B cell (primary cell): ENCODE data around the gene TENT4A. TPM values are rescaled to one million over a fixed set of nuclear protein-coding genes. Genes with fewer than 3 reads are reported as not detected.

Experiments used
- ATAC-seq: fragments of 200-7000 bp; cut with Tn5 transposase; one replicate; pipeline ENCODE4 v1.10.0; 2021; ENCODE audit warnings: low read depth, mild to moderate bottlenecking, moderate number of reproducible peaks, moderate library complexity
- CTCF ChIA-PET: fragments of 350-600 bp; sonication (Branson Sonifier 250); formaldehyde crosslinking; loops from one replicate; lab custom pipeline; 2021; ENCODE audit warnings: antibody characterized with exemption, inconsistent platforms; lab: Charles Lee
- POLR2A ChIA-PET: fragments of 350-600 bp; sonication (Branson Sonifier 250); formaldehyde crosslinking; loops from one replicate; lab custom pipeline; 2021; ENCODE audit warnings: antibody characterized with exemption; lab: Charles Lee
- DNase-seq: peaks from one replicate; pipeline ENCODE4 v3.0.0; 2013
- H2AFZ ChIP-seq: 2 replicates; pipeline ENCODE4 v1.6.1; 2012; ENCODE audit warnings: mild to moderate bottlenecking, low read depth, low read length; ENCODE audit not compliant: insufficient read depth, poor library complexity, severe bottlenecking
- H3K27ac ChIP-seq, 2 donors: 1 replicate in 1 of 2; 2 replicates in 1 of 2; pipeline ENCODE4 v1.5.1; 2012 to 2013; ENCODE audit warnings: low read length in 2 of 2, mild to moderate bottlenecking in 2 of 2, moderate library complexity in 1 of 2
- H3K27me3 ChIP-seq, 4 experiments: fragments of 200-600 bp in 1 of 4; sonication (generic) in 1 of 4; replicated peaks in 1 of 4; 1 replicate in 2 of 4; 2 replicates in 2 of 4; pipeline versions ENCODE4 v1.6.1 to v1.7.0; 2013 to 2016; ENCODE audit warnings: low read length in 3 of 4, mild to moderate bottlenecking in 2 of 4, mixed read lengths in 1 of 4, moderate library complexity in 1 of 4; ENCODE audit not compliant: insufficient read depth in 4 of 4, control insufficient read depth in 3 of 4; ENCODE audit errors: control extremely low read depth in 1 of 4
- H3K36me3 ChIP-seq, 2 experiments: replicated peaks in 1 of 2; 1 replicate in 1 of 2; 2 replicates in 1 of 2; pipeline versions ENCODE4 v1.6.1 to v1.7.1; 2013; ENCODE audit warnings: low read length in 1 of 2; ENCODE audit not compliant: insufficient read depth in 2 of 2, control insufficient read depth in 1 of 2; ENCODE audit errors: control extremely low read depth in 1 of 2, extremely low read depth in 1 of 2
- H3K4me1 ChIP-seq, 2 donors: fragments of 200-600 bp in 1 of 2; sonication (generic) in 1 of 2; 1 replicate in 1 of 2; 2 replicates in 1 of 2; pipeline versions ENCODE4 v1.5.1 to v1.6.1; 2013 to 2017; ENCODE audit warnings: low read length in 2 of 2; ENCODE audit not compliant: control insufficient read depth in 2 of 2, insufficient read depth in 2 of 2
- H3K4me2 ChIP-seq: replicated peaks from 2 replicates; pipeline ENCODE3; 2012; ENCODE audit warnings: mild to moderate bottlenecking, low read depth, low read length; ENCODE audit not compliant: poor library complexity, severe bottlenecking
- H3K4me3 ChIP-seq, 5 experiments: fragments of 200-600 bp in 1 of 5; sonication (generic) in 1 of 5; 1 replicate in 3 of 5; 2 replicates in 2 of 5; pipeline versions ENCODE4 v1.5.1 to v1.7.0; 2011 to 2016; ENCODE audit warnings: low read length in 4 of 5, mild to moderate bottlenecking in 4 of 5, low read depth in 2 of 5, control low read depth in 1 of 5, moderate library complexity in 1 of 5; ENCODE audit not compliant: insufficient read depth in 1 of 5; ENCODE audit errors: control extremely low read depth in 1 of 5, extremely low read depth in 1 of 5
- H3K79me2 ChIP-seq: fragments of 200-600 bp; sonication (generic); one replicate; pipeline ENCODE4 v1.6.0; 2016; ENCODE audit warnings: low read length; ENCODE audit not compliant: control insufficient read depth, insufficient read depth
- H3K9ac ChIP-seq: fragments of 200-600 bp; sonication (generic); 2 replicates; pipeline ENCODE4 v1.6.1; 2017; ENCODE audit warnings: mild to moderate bottlenecking, low read length, moderate library complexity
- H3K9me3 ChIP-seq, 3 donors: one replicate each; pipeline versions ENCODE4 v1.6.1 to v1.7.1; 2013; ENCODE audit warnings: low read length in 2 of 3; ENCODE audit not compliant: control insufficient read depth in 2 of 3, insufficient read depth in 1 of 3; ENCODE audit errors: control extremely low read depth in 1 of 3
- H4K20me1 ChIP-seq: 2 replicates; pipeline ENCODE4 v1.6.0; 2012; ENCODE audit warnings: mild to moderate bottlenecking, low read length; ENCODE audit not compliant: insufficient read depth, control insufficient read depth, poor library complexity, severe bottlenecking
- H3K27ac Mint-ChIP-seq: one replicate; pipeline ENCODE4 v1.8.0; 2021; ENCODE audit warnings: mixed read lengths
- H3K27me3 Mint-ChIP-seq: one replicate; pipeline ENCODE4 v1.8.0; 2021; ENCODE audit warnings: mixed read lengths
- H3K4me1 Mint-ChIP-seq: one replicate; pipeline ENCODE4 v1.8.0; 2021; ENCODE audit warnings: mixed read lengths
- H3K4me3 Mint-ChIP-seq: one replicate; pipeline ENCODE4 v1.8.0; 2021; ENCODE audit warnings: mixed read lengths
- H3K9me3 Mint-ChIP-seq: one replicate; pipeline ENCODE4 v1.8.0; 2022; ENCODE audit warnings: mixed read lengths; ENCODE audit not compliant: insufficient read depth
- EZH2 ChIP-seq: IDR thresholded peaks from 2 replicates; pipeline ENCODE4 v1.6.1; 2012; ENCODE audit warnings: borderline replicate concordance, low read depth, mild to moderate bottlenecking, moderate library complexity, low read length; ENCODE audit not compliant: insufficient read depth, poor library complexity, severe bottlenecking
- WGBS: methylation state at CpG from one replicate; pipeline ENCODE4 v1.1.5; 2013; ENCODE audit warnings: missing lambda C conversion rate; ENCODE audit not compliant: insufficient coverage; 5-methylcytosine and 5-hydroxymethylcytosine counted together
- intact Hi-C: fragments of 100-400 bp; cut with micrococcal nuclease; formaldehyde crosslinking; loops from one replicate; pipeline ENCODE4 v1.10.0; 2022
- polyA plus RNA-seq: library from polyadenylated mRNA; depleted of rRNA; stranded (reverse); fragments of >200 nt; gene quantifications from 2 replicates; pipeline ENCODE4 v1.2.3, GENCODE V29; 2012
- total RNA-seq, 2 donors: library from RNA; stranded (reverse); fragments of 120-200 nt in 1 of 2; gene quantifications; 1 replicate in 1 of 2; 2 replicates in 1 of 2; pipeline versions ENCODE4 v1.2.3 to v1.2.4, GENCODE V29; 2013 to 2022
- TF ChIP-seq, protein P1 (sequence below): fragments of 200-600 bp; IDR thresholded peaks from one replicate; pipeline ENCODE4 v1.8.0; 2022; ENCODE audit warnings: antibody characterized with exemption, mild to moderate bottlenecking

TENT4A gene
- total and polyA plus RNA-seq, 2 donors (not counting 1 experiment from before 2014, with no cell fraction given) = 18.5 to 63.6 TPM

- H2AFZ ChIP-seq = no peak overlapping the region
- ChIA-PET CTCF (no interaction called here), POLR2A (no interaction called here)
- DNase-seq (no peak), ATAC-seq (no peak)
- H3K4me2 ChIP-seq = no peak overlapping the region
- peaks cover 47% of the 10 kb centered on the region for H3K79me2 ChIP-seq
- Mint-ChIP-seq H3K27ac (peak overlapping the region; percentile 18), H3K9me3 (no peaks in the 10 kb centered on the region), H3K4me3 (no peak overlapping the region), H3K4me1 (peaks cover 36% of the 10 kb centered on the region), H3K27me3 (no peaks in the 10 kb centered on the region)
- H3K36me3 ChIP-seq = peaks cover 17 to 39% of the 10 kb centered on the region in 2 experiments
- no peaks in the 10 kb centered on the region for H3K9me3 ChIP-seq
- H3K27ac ChIP-seq = no peak overlapping the region
- H3K27me3 ChIP-seq = no peaks in the 10 kb centered on the region
- intact Hi-C loops = loop anchor here (10.0 kb wide), 1 partner anchor 365 kb away; the partner anchor contains the start of gene MED10
- peaks cover 0 to 6% of the 10 kb centered on the region in 2 donors for H3K4me1 ChIP-seq
- no peak overlapping the region for H3K4me3 ChIP-seq
- peaks cover 17% of the 10 kb centered on the region for H4K20me1 ChIP-seq
- WGBS = over 99% methylated on average over 15 of the region's 15 CpGs
- no peak overlapping the region for H3K9ac ChIP-seq
- no peak for TF ChIP-seq EZH2
- TF ChIP-seq, protein P1, sequence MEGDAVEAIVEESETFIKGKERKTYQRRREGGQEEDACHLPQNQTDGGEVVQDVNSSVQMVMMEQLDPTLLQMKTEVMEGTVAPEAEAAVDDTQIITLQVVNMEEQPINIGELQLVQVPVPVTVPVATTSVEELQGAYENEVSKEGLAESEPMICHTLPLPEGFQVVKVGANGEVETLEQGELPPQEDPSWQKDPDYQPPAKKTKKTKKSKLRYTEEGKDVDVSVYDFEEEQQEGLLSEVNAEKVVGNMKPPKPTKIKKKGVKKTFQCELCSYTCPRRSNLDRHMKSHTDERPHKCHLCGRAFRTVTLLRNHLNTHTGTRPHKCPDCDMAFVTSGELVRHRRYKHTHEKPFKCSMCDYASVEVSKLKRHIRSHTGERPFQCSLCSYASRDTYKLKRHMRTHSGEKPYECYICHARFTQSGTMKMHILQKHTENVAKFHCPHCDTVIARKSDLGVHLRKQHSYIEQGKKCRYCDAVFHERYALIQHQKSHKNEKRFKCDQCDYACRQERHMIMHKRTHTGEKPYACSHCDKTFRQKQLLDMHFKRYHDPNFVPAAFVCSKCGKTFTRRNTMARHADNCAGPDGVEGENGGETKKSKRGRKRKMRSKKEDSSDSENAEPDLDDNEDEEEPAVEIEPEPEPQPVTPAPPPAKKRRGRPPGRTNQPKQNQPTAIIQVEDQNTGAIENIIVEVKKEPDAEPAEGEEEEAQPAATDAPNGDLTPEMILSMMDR = no peak
Measured at GRCh38 chr5:6739603-6740002, 26.4 kb downstream of the TENT4A start.

- Histone ChIP-seq H4K20me1 (peaks cover 14% of the 10 kb centered on the region), H3K9ac (no peak overlapping the region), H3K4me1 (peaks cover 0 to 6% of the 10 kb centered on the region in 2 donors), H3K4me2 (no peak overlapping the region), H3K27ac (no peak overlapping the region), H3K79me2 (peaks cover 36% of the 10 kb centered on the region), H3K36me3 (peaks cover 17 to 44% of the 10 kb centered on the region in 2 experiments), H3K9me3 (no peaks in the 10 kb centered on the region), H3K27me3 (no peaks in the 10 kb centered on the region), H3K4me3 (no peak overlapping the region), H2AFZ (no peak overlapping the region)
- no peak for DNase-seq
- Mint-ChIP-seq H3K4me1 (peaks cover 31% of the 10 kb centered on the region), H3K4me3 (no peak overlapping the region), H3K27me3 (no peaks in the 10 kb centered on the region), H3K27ac (no peak overlapping the region), H3K9me3 (no peaks in the 10 kb centered on the region)
- CTCF ChIA-PET = no interaction called here
- intact Hi-C loops = loop anchor here (10.0 kb wide), 1 partner anchor 366 kb away; the partner anchor contains the start of gene MED10
- ATAC-seq = no peak
- WGBS = 92% methylated on average over 10 of the region's 12 CpGs
- TF ChIP-seq, protein P1 = no peak
- no peak for TF ChIP-seq EZH2
- POLR2A ChIA-PET = no interaction called here
Measured at GRCh38 chr5:6740586-6741150, 27.4 kb downstream of the TENT4A start.
